Cerebellar nuclear complex (tissue), 1 donor: ENCODE measurements around the gene EHD3.

Source experiments
- DNase-seq, 2 experiments: peaks; one replicate each; lab custom pipeline; 2025; lab: John Stamatoyannopoulos, UW

EHD3 gene

GRCh38 chr2:31236433-31237205, 2.7 kb downstream of the EHD3 start:
- no peak for DNase-seq

- no peak for DNase-seq
Measured at GRCh38 chr2:31237348-31238017, 3.5 kb downstream of the EHD3 start.

GRCh38 chr2:31238126-31238905, 4.4 kb downstream of the EHD3 start:
- no peak for DNase-seq

- DNase-seq, result no peak
Measured at GRCh38 chr2:31238906-31239592, 5.1 kb downstream of the EHD3 start.

GRCh38 chr2:31239593-31240177, 5.7 kb downstream of the EHD3 start:
- DNase-seq, result no peak

- no peak for DNase-seq
Measured at GRCh38 chr2:31240381-31241365, 6.7 kb downstream of the EHD3 start.

- no peak for DNase-seq
Measured at GRCh38 chr2:31241625-31242270, 7.8 kb downstream of the EHD3 start.

- no peak for DNase-seq
Measured at GRCh38 chr2:31243053-31243452, 9.1 kb downstream of the EHD3 start.

- no peak for DNase-seq
Measured at GRCh38 chr2:31244101-31244500, 10.1 kb downstream of the EHD3 start.

GRCh38 chr2:31246184-31246852, 12.4 kb downstream of the EHD3 start:
- no peak for DNase-seq

- DNase-seq, result no peak
Measured at GRCh38 chr2:31247711-31248110, 13.8 kb downstream of the EHD3 start.

- no peak for DNase-seq
Measured at GRCh38 chr2:31248139-31248538, 14.2 kb downstream of the EHD3 start.

- no peak for DNase-seq
Measured at GRCh38 chr2:31249009-31249690, 15.2 kb downstream of the EHD3 start.

- no peak for DNase-seq
Measured at GRCh38 chr2:31251018-31251417, 17.1 kb downstream of the EHD3 start.

- no peak for DNase-seq
Measured at GRCh38 chr2:31251851-31252250, 17.9 kb downstream of the EHD3 start.

- no peak for DNase-seq
Measured at GRCh38 chr2:31253356-31254131, 19.6 kb downstream of the EHD3 start.

GRCh38 chr2:31254237-31255203, 20.6 kb downstream of the EHD3 start:
- DNase-seq, result no peak
